Glutamatergic neuron (in vitro differentiated cells): ENCODE measurements around the gene DNAJA3. TPM values are rescaled to one million over a fixed set of nuclear protein-coding genes. Genes with fewer than 3 reads are reported as not detected.
A peak's percentile ranks its signal among the peaks of the same experiment; 100 is the strongest.

Experiments
- DNase-seq: peaks from one replicate; pipeline ENCODE4 v3.0.0; 2022
- H3K27ac Mint-ChIP-seq: one replicate; pipeline ENCODE4 v1.8.0; 2020; ENCODE audit warnings: mild to moderate bottlenecking, mixed read lengths, inconsistent platforms; ENCODE audit not compliant: unreplicated experiment
- H3K27me3 Mint-ChIP-seq: one replicate; pipeline ENCODE4 v1.8.0; 2020; ENCODE audit warnings: mild to moderate bottlenecking, moderate library complexity, mixed read lengths, inconsistent platforms; ENCODE audit not compliant: unreplicated experiment
- H3K36me3 Mint-ChIP-seq: one replicate; pipeline ENCODE4 v1.8.0; 2020; ENCODE audit warnings: mild to moderate bottlenecking, mixed read lengths, inconsistent platforms; ENCODE audit not compliant: unreplicated experiment
- H3K4me1 Mint-ChIP-seq: one replicate; pipeline ENCODE4 v1.8.0; 2020; ENCODE audit warnings: mild to moderate bottlenecking, low read depth, mixed read lengths, inconsistent platforms; ENCODE audit not compliant: unreplicated experiment
- H3K4me3 Mint-ChIP-seq: one replicate; pipeline ENCODE4 v1.8.0; 2020; ENCODE audit warnings: mild to moderate bottlenecking, mixed read lengths, inconsistent platforms; ENCODE audit not compliant: unreplicated experiment
- H3K9me3 Mint-ChIP-seq: one replicate; pipeline ENCODE4 v1.8.0; 2020; ENCODE audit warnings: mild to moderate bottlenecking, moderate library complexity, mixed read lengths, inconsistent platforms; ENCODE audit not compliant: unreplicated experiment
- total RNA-seq: library from RNA; stranded (reverse); fragmentation: NEBNext Ultra II Directional; extraction: Animal tissue kit (Norgen Biotek cat#: 25700); gene quantifications from one replicate; pipeline ENCODE4 v1.2.1, GENCODE V29; 2021; ENCODE audit not compliant: unreplicated experiment
- TF ChIP-seq, protein P1 (sequence below): fragments of 200-600 bp; sonication (generic); IDR thresholded peaks from one replicate; pipeline ENCODE4 v1.5.0; 2021; ENCODE audit not compliant: partially characterized antibody, unreplicated experiment

The DNAJA3 gene
- total RNA-seq, 1 donor from 2014 or later: 32.6 TPM

DNA sequence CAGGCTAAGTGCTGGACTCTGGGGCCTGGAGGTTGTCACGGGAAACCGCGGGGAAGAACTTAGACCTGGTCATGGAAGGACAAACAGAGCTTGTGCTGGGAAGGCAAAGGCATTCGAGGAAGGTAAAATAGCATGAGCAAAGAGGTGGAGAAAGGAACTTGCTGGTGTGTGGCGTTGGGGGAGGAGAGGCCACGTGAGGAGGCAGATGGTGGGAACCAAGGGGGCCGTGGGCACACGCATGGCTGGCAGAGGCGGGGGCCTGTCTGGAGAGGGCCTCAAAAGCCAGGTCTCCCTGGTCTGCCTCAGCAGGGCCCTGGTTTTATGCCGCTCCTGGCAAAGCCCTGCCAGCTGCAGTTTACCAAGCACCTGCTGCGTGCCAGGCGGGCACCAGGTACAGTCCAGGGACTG is 24.6 kb upstream of the DNAJA3 start:
- TF ChIP-seq, protein P1, sequence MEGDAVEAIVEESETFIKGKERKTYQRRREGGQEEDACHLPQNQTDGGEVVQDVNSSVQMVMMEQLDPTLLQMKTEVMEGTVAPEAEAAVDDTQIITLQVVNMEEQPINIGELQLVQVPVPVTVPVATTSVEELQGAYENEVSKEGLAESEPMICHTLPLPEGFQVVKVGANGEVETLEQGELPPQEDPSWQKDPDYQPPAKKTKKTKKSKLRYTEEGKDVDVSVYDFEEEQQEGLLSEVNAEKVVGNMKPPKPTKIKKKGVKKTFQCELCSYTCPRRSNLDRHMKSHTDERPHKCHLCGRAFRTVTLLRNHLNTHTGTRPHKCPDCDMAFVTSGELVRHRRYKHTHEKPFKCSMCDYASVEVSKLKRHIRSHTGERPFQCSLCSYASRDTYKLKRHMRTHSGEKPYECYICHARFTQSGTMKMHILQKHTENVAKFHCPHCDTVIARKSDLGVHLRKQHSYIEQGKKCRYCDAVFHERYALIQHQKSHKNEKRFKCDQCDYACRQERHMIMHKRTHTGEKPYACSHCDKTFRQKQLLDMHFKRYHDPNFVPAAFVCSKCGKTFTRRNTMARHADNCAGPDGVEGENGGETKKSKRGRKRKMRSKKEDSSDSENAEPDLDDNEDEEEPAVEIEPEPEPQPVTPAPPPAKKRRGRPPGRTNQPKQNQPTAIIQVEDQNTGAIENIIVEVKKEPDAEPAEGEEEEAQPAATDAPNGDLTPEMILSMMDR: no peak
- Mint-ChIP-seq H3K4me3 (no peak overlapping the region), H3K9me3 (peaks cover 5% of the 10 kb centered on the region), H3K36me3 (peaks cover 4% of the 10 kb centered on the region), H3K4me1 (peaks cover 12% of the 10 kb centered on the region), H3K27me3 (peaks cover 9% of the 10 kb centered on the region), H3K27ac (peak overlapping the region; percentile 40)
- DNase-seq: no peak

DNA sequence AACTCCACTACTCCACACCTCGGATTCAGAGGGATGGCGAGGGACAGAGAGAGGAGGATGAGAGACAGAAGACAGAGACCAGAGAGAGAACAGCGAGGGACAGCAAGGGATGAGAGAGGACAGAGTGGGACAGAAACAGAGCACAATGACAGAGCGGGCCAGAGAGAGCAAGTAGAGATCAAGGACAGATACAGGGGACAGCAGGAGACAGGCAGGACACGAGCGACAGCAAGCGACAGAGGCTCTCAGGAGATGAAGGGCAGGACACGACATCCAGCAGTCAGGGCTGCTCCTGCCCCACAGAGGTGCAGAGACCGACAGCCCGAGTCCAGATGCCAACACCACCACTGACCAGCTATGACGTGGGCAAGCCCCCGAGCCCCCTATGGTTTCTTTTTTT is 24.2 kb upstream of the DNAJA3 start:
- no peak for DNase-seq
- Mint-ChIP-seq H3K9me3 (peaks cover 7% of the 10 kb centered on the region), H3K4me1 (peaks cover 12% of the 10 kb centered on the region), H3K36me3 (peaks cover 4% of the 10 kb centered on the region), H3K4me3 (no peak overlapping the region), H3K27me3 (peaks cover 9% of the 10 kb centered on the region), H3K27ac (no peak overlapping the region)
- TF ChIP-seq, protein P1: no peak

DNA sequence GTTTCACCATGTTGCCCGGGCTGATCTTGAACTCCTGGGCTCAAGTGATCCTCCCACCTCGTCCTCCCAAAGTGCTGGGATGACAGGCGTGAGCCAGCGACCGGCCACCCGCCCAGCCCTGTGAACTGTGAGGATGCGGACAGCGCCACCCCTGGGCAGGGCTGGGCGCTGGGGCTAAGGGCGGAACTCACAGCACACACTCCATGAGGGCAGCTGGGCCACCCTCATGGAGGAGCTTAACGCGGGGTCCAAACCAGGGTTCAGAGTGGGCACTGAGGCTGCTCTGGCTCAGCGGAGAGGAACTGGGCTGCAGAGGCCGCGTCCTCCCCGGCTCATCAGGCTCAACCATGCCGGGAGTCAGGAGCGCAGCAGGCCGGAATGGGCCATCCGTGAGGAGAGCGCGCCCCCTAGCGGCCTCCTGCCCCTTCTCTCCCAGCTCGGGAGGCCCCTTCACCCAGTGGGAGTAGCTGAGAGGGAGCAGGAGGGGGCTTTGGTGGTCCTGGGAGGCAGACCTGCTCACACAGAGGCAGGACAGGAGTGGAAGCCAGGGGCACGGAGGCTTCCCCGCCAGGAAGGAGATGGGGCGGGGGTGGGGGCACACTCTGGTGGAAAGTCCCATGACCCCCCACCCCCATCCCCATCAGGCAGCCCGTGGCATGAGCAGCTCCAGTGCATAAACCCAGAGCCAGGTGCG is 23.1 kb upstream of the DNAJA3 start:
- peaks cover 7% of the 10 kb centered on the region for H3K9me3 Mint-ChIP-seq
- no peak overlapping the region for H3K4me3 Mint-ChIP-seq
- no peak overlapping the region for H3K27ac Mint-ChIP-seq
- H3K4me1 Mint-ChIP-seq: peaks cover 12% of the 10 kb centered on the region
- DNase-seq: peak; percentile 95
- H3K27me3 Mint-ChIP-seq: peaks cover 9% of the 10 kb centered on the region
- TF ChIP-seq, protein P1: peak; percentile 96
- H3K36me3 Mint-ChIP-seq: peaks cover 4% of the 10 kb centered on the region

DNA sequence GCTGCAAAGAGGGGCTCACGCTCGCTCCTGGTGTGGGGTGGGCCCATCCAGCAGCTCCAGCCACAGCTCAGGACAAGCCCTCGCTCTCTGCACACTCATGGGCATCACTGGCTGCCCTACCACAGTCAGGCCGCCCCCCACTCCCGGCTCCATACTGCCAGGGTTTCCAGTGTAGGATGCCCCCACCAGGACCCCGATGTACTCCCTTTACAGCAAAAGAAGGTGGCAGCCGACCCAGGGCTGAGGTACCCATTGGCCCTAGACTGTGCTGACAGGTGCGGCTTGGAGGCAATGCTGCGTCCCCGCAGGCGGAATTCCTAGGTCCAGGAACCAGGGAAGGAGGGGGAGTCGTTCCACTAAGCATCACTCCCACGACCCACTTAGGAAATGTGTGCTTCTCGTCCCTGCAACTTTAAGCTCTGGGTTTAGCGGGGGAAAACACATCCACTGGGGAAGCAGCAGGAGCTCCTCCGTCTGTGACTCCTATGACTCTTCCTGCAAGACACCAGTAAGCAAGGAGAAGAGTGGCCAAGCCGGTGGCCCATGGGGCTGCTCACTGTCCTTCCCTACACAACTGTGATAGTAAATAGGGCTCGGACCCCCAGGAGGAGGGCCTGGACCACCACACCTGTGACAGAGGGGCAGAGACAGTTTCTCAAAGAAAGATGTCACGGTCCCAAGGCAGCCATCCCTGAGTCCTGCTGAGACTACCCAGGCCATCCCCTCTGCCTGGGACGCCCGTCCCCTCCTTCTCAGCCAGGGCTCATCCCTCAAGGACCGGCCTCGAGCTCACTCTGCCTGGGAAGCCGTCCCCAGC is 22.3 kb upstream of the DNAJA3 start:
- H3K27ac Mint-ChIP-seq: peak overlapping the region; percentile 12

More for the DNA sequence above, 22.3 kb upstream of the DNAJA3 start:
- Mint-ChIP-seq H3K4me1 (peaks cover 12% of the 10 kb centered on the region), H3K4me3 (no peak overlapping the region), H3K9me3 (peaks cover 7% of the 10 kb centered on the region), H3K27me3 (peaks cover 9% of the 10 kb centered on the region), H3K36me3 (peaks cover 4% of the 10 kb centered on the region)
- DNase-seq: no peak
- TF ChIP-seq, protein P1: no peak
